HepG2 (cell line): ENCODE results near the gene SMIM41. TPM values are rescaled to one million over a fixed set of nuclear protein-coding genes. Genes with fewer than 3 reads are reported as not detected.

ENCODE experiments used
- BORCS8-MEF2B ChIP-seq: sonication (generic); formaldehyde crosslinking; IDR thresholded peaks from 2 replicates; pipeline ENCODE4 v1.8.0; 2022; ENCODE audit warnings: mild to moderate bottlenecking, missing genetic modification reagents
- CAMTA2 ChIP-seq: sonication (generic); formaldehyde crosslinking; IDR thresholded peaks from 2 replicates; pipeline ENCODE4 v1.4.0; 2020; ENCODE audit warnings: mild to moderate bottlenecking, missing genetic modification reagents, borderline replicate concordance
- JDP2 ChIP-seq: sonication (generic); formaldehyde crosslinking; IDR thresholded peaks from 2 replicates; pipeline ENCODE4 v1.8.1; 2022; ENCODE audit warnings: missing genetic modification reagents, borderline replicate concordance
- KDM5A ChIP-seq: fragments of 200-600 bp; sonication (generic); IDR thresholded peaks from 2 replicates; pipeline ENCODE4 v1.7.0; 2018; ENCODE audit warnings: antibody characterized with exemption, mild to moderate bottlenecking, low read length, borderline replicate concordance
- NCOA5 ChIP-seq: sonication (generic); formaldehyde crosslinking; IDR thresholded peaks from 2 replicates; pipeline ENCODE4 v1.4.0; 2020; ENCODE audit warnings: missing genetic modification reagents
- NFKBIZ ChIP-seq: IDR thresholded peaks from 2 replicates; pipeline ENCODE4 v1.6.1; 2018; ENCODE audit warnings: missing genetic modification reagents, missing compliant biosample characterization
- PAX8 ChIP-seq: sonication (generic); formaldehyde crosslinking; IDR thresholded peaks from 2 replicates; pipeline ENCODE4 v1.8.0; 2022; ENCODE audit warnings: mild to moderate bottlenecking, missing genetic modification reagents, borderline replicate concordance
- PBX3 ChIP-seq: sonication (generic); formaldehyde crosslinking; IDR thresholded peaks from 2 replicates; pipeline ENCODE4 v1.8.1; 2023; ENCODE audit warnings: missing genetic modification reagents, inconsistent platforms, borderline replicate concordance
- POLR2AphosphoS2 ChIP-seq: IDR thresholded peaks from 2 replicates; pipeline ENCODE4 v1.6.1; 2011; ENCODE audit warnings: low read depth, low read length, improper control_type of control experiment
- RAD51 ChIP-seq: fragments of 450-650 bp; IDR thresholded peaks from 2 replicates; pipeline ENCODE4 v1.6.1; 2016; ENCODE audit warnings: borderline replicate concordance
- RXRA ChIP-seq: sonication (generic); formaldehyde crosslinking; IDR thresholded peaks from 2 replicates; pipeline ENCODE4 v1.5.1; 2020; ENCODE audit warnings: missing genetic modification reagents
- SALL1 ChIP-seq: sonication (generic); formaldehyde crosslinking; IDR thresholded peaks from 2 replicates; pipeline ENCODE4 v1.8.0; 2022; ENCODE audit warnings: mild to moderate bottlenecking, missing genetic modification reagents
- SIX1 ChIP-seq: sonication (generic); formaldehyde crosslinking; IDR thresholded peaks from 2 replicates; pipeline ENCODE4 v1.4.0; 2020; ENCODE audit warnings: missing genetic modification reagents, borderline replicate concordance
- SOX13 ChIP-seq, 3 experiments: fragments of 450-650 bp in 1 of 3; sonication (generic) in 1 of 3; formaldehyde crosslinking in 1 of 3; IDR thresholded peaks in 2 of 3; conservative IDR thresholded peaks in 1 of 3; 2 replicates each; pipeline versions ENCODE4 v1.5.0 to v1.6.1; 2016 to 2020; ENCODE audit warnings: antibody characterized with exemption in 1 of 3, mild to moderate bottlenecking in 1 of 3, missing compliant biosample characterization in 1 of 3, missing genetic modification reagents in 1 of 3, moderate library complexity in 1 of 3
- ZBTB7B ChIP-seq: sonication (generic); formaldehyde crosslinking; IDR thresholded peaks from 2 replicates; pipeline ENCODE4 v1.4.0; 2020; ENCODE audit warnings: missing genetic modification reagents
- ZNF275 ChIP-seq: sonication (generic); formaldehyde crosslinking; IDR thresholded peaks from 2 replicates; pipeline ENCODE4 v1.8.0; 2022; ENCODE audit warnings: missing genetic modification reagents, mild to moderate bottlenecking, inconsistent platforms, borderline replicate concordance
- ZNF30 ChIP-seq: sonication (generic); formaldehyde crosslinking; IDR thresholded peaks from 2 replicates; pipeline ENCODE4 v1.5.0; 2020; ENCODE audit warnings: mild to moderate bottlenecking, missing genetic modification reagents
- ZNF432 ChIP-seq: sonication (generic); formaldehyde crosslinking; IDR thresholded peaks from 2 replicates; pipeline ENCODE4 v1.5.0; 2020; ENCODE audit warnings: missing genetic modification reagents, mild to moderate bottlenecking, borderline replicate concordance
- ZNF589 ChIP-seq: sonication (generic); formaldehyde crosslinking; conservative IDR thresholded peaks from 2 replicates; pipeline ENCODE4 v1.8.0; 2022; ENCODE audit warnings: mild to moderate bottlenecking, moderate library complexity, missing genetic modification reagents
- ZNF614 ChIP-seq: IDR thresholded peaks from 2 replicates; pipeline ENCODE4 v1.6.1; 2018; ENCODE audit warnings: missing biosample characterization, missing genetic modification reagents, inconsistent platforms, borderline replicate concordance
- ZNF639 ChIP-seq: conservative IDR thresholded peaks from 2 replicates; pipeline ENCODE4 v1.6.1; 2018; ENCODE audit warnings: missing genetic modification reagents
- ZNF660 ChIP-seq: sonication (generic); formaldehyde crosslinking; IDR thresholded peaks from 2 replicates; pipeline ENCODE4 v1.5.1; 2020; ENCODE audit warnings: mild to moderate bottlenecking, low read depth, missing genetic modification reagents, borderline replicate concordance
- ZNF761 ChIP-seq: sonication (generic); formaldehyde crosslinking; conservative IDR thresholded peaks from 2 replicates; pipeline ENCODE4 v1.4.0; 2020; ENCODE audit warnings: mild to moderate bottlenecking, missing genetic modification reagents
- ZNF780A ChIP-seq: sonication (generic); formaldehyde crosslinking; IDR thresholded peaks from 2 replicates; pipeline ENCODE4 v1.8.0; 2022; ENCODE audit warnings: mild to moderate bottlenecking, missing genetic modification reagents, moderate library complexity
- ZSCAN12 ChIP-seq: sonication (generic); formaldehyde crosslinking; IDR thresholded peaks from 2 replicates; pipeline ENCODE4 v1.9.0; 2021; ENCODE audit warnings: mild to moderate bottlenecking, missing genetic modification reagents
- polyA plus RNA-seq, 8 experiments: library from polyadenylated mRNA; depleted of rRNA in 3 of 8; stranded (reverse) in 7 of 8; unstranded in 1 of 8; fragments of >200 nt; fragmentation: Illumina TruSeq in 4 of 8; extraction: Trizol in 4 of 8; gene quantifications; 2 replicates each; pipeline versions ENCODE4 v1.2.1 to v1.2.3, GENCODE V29; 2011 to 2016; ENCODE audit warnings: low read depth in 4 of 8, missing spikeins in 1 of 8, mixed read lengths in 1 of 8; ENCODE audit not compliant: insufficient read depth in 1 of 8
- total RNA-seq, 5 experiments: library from RNA; depleted of rRNA; stranded (reverse); fragments of >200 nt; fragmentation: Illumina TruSeq; extraction: Trizol; gene quantifications; 2 replicates each; pipeline ENCODE4 v1.2.3, GENCODE V29; 2016; ENCODE audit warnings: low read depth in 1 of 5

Gene SMIM41
- total and polyA plus RNA-seq, 2 of the 13 experiments (the other 11 are each of a cell fraction or from before 2014, with no cell fraction given): not detected

GRCh38 chr12:52119398-52120254 lies 40.1 kb downstream of the SMIM41 start (continued):
- TF ChIP-seq ZSCAN12 (no peak), ZNF30 (no peak), NFKBIZ (no peak), KDM5A (no peak), ZNF432 (CRISPR knock-in tag) (no peak), POLR2AphosphoS2 (no peak), ZNF589 (CRISPR knock-in tag) (no peak; the same call in 1 of the 2 replicates), ZNF761 (no peak), SIX1 (CRISPR knock-in tag) (peak; percentile 25; the same call in 1 of the 2 replicates), ZNF660 (no peak), ZBTB7B (CRISPR knock-in tag) (peak; percentile 85), PBX3 (CRISPR knock-in tag) (no peak), PAX8 (CRISPR knock-in tag) (no peak), JDP2 (no peak), BORCS8-MEF2B (CRISPR knock-in tag) (no peak), RXRA (peak; percentile 96), ZNF275 (no peak), CAMTA2 (no peak), SALL1 (CRISPR knock-in tag) (peak; percentile 65), RAD51 (no peak), ZNF780A (CRISPR knock-in tag) (no peak), SOX13 (IDR thresholded peaks at IDR 0.05) (no peak), SOX13 (CRISPR knock-in tag; conservative IDR thresholded peaks at IDR 0.05 in 1 of 2, IDR thresholded peaks at IDR 0.05 in 1 of 2) (peak in 1 of 2 experiments; percentile 64; a peak in 2 of 4 replicates), ZNF639 (CRISPR knock-in tag) (no peak), NCOA5 (CRISPR knock-in tag) (no peak), ZNF614 (CRISPR knock-in tag) (no peak)
